GM19043 (cell line): Measurements from ENCODE around the gene MS4A2.

Source experiments
- ATAC-seq: cut with Tn5 transposase; IDR thresholded peaks from one replicate; pipeline ENCODE4 v1.9.1; 2021; ENCODE audit warnings: low read depth; ENCODE audit not compliant: unreplicated experiment

Gene MS4A2

DNA sequence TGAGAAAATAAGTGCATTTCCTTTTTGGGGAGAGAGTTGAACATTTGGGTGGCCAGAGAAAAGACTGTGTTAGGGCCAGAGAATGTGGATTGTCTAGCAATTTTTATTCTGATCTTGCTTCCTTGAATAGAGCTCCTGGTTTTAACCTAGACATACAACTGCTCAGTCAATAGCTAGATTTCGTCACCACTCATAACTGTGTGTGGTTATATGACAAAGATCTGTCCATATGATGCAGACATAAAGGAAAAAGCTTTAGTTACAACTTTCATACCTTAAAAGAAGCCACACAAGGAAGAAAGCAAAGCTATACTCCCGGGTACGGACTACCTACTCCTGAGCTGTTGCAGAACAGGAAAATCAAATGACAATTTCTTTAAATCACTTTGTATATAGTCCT, 57.2 kb downstream of the MS4A2 start:
- ATAC-seq: no peak
